ENCODE measurements around the gene IFIT2. TPM values are rescaled to one million over a fixed set of nuclear protein-coding genes. Genes with fewer than 3 reads are reported as not detected.
"Not testable (repeated sequence)": the region's sequence is repeated elsewhere in the genome, so short reads cannot be mapped to it uniquely, and the experiment has no call there.

IFIT2 gene
- total RNA-seq, 1 donor from 2014 or later, result 19.9 TPM

DNA sequence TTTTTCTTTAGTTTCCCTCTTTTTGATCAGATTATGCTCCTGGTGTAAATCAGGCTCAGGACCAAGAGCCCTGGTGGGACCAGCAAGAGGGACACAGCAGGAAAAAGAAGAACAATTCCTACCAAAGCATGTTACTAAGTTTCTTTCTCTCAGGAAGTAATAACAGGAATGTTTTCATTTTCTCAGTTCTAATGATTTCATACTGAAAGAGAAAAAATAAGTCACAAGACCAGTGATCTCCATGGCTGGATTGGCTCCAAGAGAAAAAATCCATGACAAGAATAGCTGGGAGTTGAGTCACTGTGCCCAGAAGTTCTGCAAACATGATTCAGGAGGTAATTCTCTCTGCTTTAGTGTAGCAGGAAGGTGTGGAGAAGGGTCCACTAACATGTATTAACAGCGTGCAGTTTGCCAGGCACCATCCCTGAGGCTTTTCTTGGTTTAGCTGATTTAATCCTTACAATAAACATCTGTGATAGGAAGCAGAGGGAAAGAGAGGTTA is 23.8 kb upstream of the IFIT2 start:
- intact Hi-C loops (cut with DNase I), result no loop called here
- DNase-seq (ENCODE audit: low spot score) (no peak), ATAC-seq (peak; percentile 85)

DNA sequence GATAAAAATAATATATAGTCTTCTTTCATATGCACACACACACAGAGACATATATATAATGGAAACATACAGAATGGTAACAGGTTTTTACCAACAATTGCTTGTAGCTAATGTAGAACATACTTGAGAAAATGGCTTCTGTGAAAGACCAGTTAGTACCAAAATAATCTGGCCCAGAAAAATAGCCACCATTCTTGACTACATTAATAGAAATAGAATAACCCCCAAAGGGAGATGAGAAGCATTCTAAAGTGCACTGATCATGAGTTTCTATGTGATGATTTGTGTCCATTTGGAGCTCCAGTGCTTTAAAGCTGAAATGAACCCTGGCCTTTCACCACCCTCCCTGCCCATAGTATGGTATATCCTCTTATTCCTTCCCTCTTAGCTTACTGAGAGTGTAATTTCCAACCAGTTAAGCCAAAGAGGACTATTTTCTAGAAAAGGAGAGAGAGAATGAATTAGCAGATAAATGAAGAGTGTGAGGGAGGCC is 22.9 kb upstream of the IFIT2 start:
- intact Hi-C loops (cut with DNase I), result no loop called here
- DNase-seq (ENCODE audit: low spot score), result no peak
- no peak for ATAC-seq

DNA sequence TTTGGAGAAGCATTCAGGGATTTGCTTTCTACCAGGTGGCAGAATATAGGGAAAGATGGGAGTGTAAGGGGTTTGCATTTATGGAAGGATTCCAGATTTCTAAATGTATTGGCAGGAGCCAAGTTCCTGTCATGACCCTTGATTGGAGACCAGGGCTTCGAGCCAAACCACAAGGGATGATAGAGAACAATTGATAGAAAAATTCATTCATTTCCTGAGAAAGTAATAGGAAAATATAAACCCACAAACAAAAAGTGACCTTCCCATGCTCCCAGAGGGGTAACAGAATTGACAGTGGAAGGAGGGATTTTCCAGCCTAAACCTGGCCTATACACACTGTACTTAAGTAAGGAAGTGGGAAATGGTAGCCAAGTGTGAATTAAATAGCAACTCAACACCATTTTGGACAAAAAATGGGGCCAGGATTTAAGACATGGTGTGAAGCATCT is 22.4 kb upstream of the IFIT2 start:
- DNase-seq (ENCODE audit: low spot score) (no peak), ATAC-seq (no peak)
- intact Hi-C loops (cut with DNase I), result no loop called here

DNA sequence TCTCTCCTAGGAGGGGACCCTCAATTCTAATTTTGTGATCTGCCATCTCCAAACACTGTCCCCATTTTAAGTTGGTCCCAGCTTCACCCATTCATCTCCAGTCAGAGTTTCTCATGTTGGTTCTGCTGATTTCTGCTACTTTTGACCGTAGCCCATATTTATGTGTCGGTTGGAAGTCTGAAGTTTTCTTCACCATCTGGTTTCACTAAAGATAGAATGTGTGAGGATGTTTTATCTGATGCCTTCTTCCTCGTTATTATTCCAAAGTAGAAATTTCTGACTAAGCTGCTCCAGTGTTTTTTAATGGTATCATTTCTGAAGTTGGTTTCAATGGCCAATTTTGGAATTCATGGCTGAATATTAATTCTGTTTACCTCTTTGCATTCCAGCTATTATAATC is 21.3 kb upstream of the IFIT2 start:
- DNase-seq (ENCODE audit: low spot score) (no peak), ATAC-seq (no peak)
- intact Hi-C loops (cut with DNase I), result no loop called here

- intact Hi-C loops (cut with DNase I), result no loop called here
- DNase-seq (ENCODE audit: low spot score), result no peak
- ATAC-seq, result no peak
These were observed 20.0 kb upstream of the IFIT2 start for GRCh38 chr10:89281606-89282395.

DNA sequence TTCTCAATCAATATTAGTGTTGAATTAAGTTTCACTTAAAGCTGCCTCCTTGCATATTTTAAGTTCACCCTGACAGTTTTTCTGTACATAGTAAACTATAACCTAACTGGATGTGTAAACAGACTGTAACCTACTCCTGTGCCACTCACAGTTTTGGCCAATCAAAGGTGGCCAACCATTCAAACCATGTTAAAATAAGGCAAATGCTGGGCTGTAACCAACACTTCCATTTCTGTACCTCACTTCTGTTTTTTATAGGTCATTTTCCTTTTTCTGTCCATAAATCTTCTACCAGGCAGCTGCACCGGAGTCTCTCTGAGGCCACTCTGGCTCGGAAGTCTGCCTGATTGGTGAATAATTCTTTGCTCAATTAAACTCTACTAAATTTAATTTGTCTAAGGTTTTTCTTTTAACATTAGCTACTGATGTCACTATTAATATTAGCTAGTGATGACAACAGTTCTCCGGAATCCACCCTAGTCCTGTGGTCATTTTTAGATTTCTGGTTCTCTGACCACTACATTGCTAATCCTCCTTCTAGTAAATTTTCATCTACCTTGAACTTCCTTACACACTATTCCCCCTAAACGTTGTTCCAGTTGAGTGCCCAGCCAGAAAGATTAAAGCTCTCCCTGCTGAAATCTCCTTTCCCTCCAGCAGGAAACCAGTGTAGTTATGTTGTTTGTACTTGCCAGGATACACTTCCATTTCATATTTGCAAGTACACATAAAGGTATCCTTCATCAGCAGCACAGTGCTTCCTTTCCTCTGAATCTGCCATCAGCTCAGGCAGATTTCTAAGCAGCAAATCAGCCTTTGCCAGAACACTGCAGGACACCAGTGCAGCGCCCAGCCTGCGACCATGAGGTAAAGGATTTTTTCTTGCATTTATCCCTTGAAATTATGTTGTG is 18.6 kb upstream of the IFIT2 start:
- intact Hi-C loops (cut with DNase I), result no loop called here
- DNase-seq (ENCODE audit: low spot score) (no peak), ATAC-seq (peak; percentile 58)

DNA sequence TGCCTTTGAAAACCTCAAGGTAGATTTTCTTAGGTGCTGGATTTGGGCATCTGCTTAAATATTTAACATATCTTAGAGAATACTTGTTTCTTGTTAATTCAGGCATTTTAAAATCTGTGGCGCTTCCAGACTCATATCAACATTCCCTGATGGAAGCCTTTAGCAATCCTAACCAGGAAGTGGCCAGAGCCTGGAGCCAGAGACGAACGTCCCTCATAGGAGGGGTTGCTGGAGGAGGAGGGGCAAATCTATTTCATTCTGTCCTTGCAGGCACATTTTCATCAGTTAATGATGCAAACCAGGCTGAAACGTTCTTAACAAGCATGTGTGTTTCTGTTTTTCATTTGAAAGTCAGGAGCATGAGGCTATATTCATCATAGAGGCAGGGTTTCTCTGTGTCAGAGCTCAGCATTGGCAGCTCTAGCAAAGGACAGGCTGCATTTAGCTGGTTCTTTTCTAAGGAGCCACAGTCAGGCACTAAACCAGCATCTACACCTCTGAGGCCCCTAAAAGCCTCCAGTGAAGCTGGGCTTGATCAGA is 17.8 kb upstream of the IFIT2 start:
- peak; percentile 95 for ATAC-seq
- intact Hi-C loops (cut with DNase I), result no loop called here
- peak; percentile 72 for DNase-seq (ENCODE audit: low spot score)

- ATAC-seq; DNase-seq (ENCODE audit: low spot score); intact Hi-C loops (cut with DNase I): not testable (repeated sequence)
These were observed 17.1 kb upstream of the IFIT2 start for GRCh38 chr10:89284711-89285110.

GRCh38 chr10:89285303-89285702 is 16.5 kb upstream of the IFIT2 start:
- ATAC-seq; DNase-seq (ENCODE audit: low spot score); intact Hi-C loops (cut with DNase I): not testable (repeated sequence)

DNA sequence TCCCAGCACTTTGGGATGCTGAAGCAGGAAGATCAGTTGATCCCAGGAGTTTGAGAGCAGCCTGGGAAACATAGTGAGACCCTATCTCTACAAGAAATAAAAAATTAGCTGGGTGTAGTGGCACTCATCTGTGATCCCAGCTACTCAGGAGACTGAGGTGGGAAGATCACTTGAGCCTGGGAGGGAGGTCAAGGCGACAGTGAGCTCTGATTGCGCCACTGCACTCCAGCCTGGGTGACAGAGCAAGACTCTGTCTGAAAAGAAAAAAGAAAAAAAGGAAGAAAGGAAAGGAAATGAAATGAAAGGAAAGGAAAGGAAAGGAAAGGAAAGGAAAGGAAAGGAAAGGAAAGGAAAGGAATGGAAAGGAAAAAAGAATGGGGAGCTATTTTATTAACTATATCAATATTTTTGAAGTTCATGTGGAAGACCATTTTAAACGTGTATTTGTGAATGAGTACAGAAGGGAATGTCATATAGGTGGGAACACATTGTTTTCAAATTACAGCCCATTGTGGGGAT is 7.1 kb upstream of the IFIT2 start:
- DNase-seq (ENCODE audit: low spot score) (no peak), ATAC-seq (no peak)
- intact Hi-C loops (cut with DNase I), result no loop called here

GRCh38 chr10:89295597-89295996 is 6.2 kb upstream of the IFIT2 start:
- ATAC-seq (peak; percentile 57), DNase-seq (ENCODE audit: low spot score) (no peak)
- intact Hi-C loops (cut with DNase I), result no loop called here

GRCh38 chr10:89296220-89296648 is 5.6 kb upstream of the IFIT2 start:
- DNase-seq (ENCODE audit: low spot score) (no peak), ATAC-seq (peak; percentile 90)
- intact Hi-C loops (cut with DNase I), result no loop called here

GRCh38 chr10:89297356-89297755 is 4.5 kb upstream of the IFIT2 start:
- DNase-seq (ENCODE audit: low spot score) (no peak), ATAC-seq (no peak)
- intact Hi-C loops (cut with DNase I), result no loop called here

DNA sequence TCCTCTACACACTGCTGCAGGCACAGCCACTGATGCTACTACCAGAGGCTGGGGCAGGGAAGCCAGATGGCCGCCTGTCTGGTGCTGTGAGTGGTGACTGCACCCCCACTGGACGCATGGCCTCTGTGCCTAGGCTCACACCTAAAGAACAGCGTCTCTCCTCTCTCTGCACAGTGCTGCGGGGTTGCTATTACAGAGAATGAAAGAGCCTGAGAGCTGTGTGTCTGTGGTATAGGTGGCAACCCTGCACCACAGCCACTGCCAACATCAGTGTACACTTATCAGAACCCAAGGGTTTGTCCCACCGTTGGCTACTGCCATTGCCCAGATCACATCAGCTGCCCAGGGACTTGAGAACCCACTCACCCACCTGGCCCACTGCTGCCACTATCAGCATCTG is 4.1 kb upstream of the IFIT2 start:
- intact Hi-C loops (cut with DNase I), result no loop called here
- no peak for ATAC-seq
- DNase-seq (ENCODE audit: low spot score), result no peak

DNA sequence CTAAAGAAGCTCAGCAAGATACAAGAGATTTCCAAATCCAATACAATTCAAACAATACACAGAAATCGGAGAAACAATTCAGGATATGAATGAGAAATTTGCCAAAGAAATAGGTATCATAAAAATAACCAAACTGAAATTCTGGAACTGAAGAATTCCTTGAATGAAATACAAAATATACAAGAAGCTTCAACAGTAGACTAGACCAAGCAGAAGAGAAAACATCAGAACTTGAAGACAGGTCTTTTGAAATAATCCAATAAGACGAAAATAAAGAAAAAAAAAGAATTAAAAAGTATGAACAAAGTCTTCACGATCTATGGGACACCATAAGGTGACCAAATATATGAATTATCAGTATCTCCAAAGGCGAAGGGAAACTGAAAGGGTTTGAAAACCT is 2.8 kb upstream of the IFIT2 start:
- ATAC-seq, result no peak
- no peak for DNase-seq (ENCODE audit: low spot score)
- intact Hi-C loops (cut with DNase I), result no loop called here

GRCh38 chr10:89301232-89301631 is 614 bp upstream of the IFIT2 start:
- no peak for DNase-seq (ENCODE audit: low spot score)
- peak; percentile 76 for ATAC-seq
- intact Hi-C loops (cut with DNase I), result no loop called here

GRCh38 chr10:89302625-89303024 is 779 bp downstream of the IFIT2 start:
- DNase-seq (ENCODE audit: low spot score), result no peak
- intact Hi-C loops (cut with DNase I), result no loop called here
- ATAC-seq, result peak; percentile 24

DNA sequence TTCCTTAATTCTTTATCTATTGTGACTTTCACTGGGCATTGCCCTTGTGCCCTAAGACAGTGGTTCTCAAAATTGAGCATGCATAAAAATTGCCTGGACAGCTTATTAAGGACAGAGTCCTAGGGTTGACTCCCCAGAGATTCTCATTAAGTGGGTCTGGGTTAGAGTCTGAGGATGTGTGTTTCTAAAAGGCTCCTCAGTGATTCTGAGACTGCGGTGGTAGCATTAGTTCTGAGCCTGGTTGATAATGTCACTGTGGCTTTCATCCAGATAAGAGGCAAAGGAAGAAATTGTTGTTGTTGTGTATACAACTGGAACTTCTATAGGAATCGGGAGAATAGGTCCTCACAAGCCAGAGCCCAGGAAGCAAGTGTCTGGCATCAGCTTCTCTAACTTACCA is 1.3 kb downstream of the IFIT2 start:
- ATAC-seq (no peak), DNase-seq (ENCODE audit: low spot score) (no peak)
- intact Hi-C loops (cut with DNase I), result no loop called here

- intact Hi-C loops (cut with DNase I), result no loop called here
- DNase-seq (ENCODE audit: low spot score) (no peak), ATAC-seq (no peak)
These were observed 2.2 kb downstream of the IFIT2 start for GRCh38 chr10:89304026-89304425.
